Mesenchymal stem cell (in vitro differentiated cells and primary cell): Measurements from ENCODE around the gene DPP10.

ENCODE experiments used
- DNase-seq: peaks from one replicate; pipeline ENCODE4 v3.0.0-alpha.2; 2013
- H2AFZ ChIP-seq: one replicate; pipeline ENCODE4 v1.6.1; 2013; ENCODE audit warnings: low read depth, mild to moderate bottlenecking, control low read depth, inconsistent platforms, low read length, moderate library complexity
- H2AK5ac ChIP-seq: 2 replicates; pipeline ENCODE4 v1.6.1; 2013; ENCODE audit warnings: low read length, moderate library complexity, mild to moderate bottlenecking, inconsistent platforms; ENCODE audit not compliant: severe bottlenecking
- H2BK120ac ChIP-seq: one replicate; pipeline ENCODE4 v1.6.1; 2013; ENCODE audit warnings: low read depth, mild to moderate bottlenecking, inconsistent platforms, low read length, moderate library complexity
- H2BK12ac ChIP-seq, 2 experiments: one replicate each; pipeline ENCODE4 v1.6.1; 2013; ENCODE audit warnings: inconsistent platforms in 2 of 2, low read length in 2 of 2, mild to moderate bottlenecking in 2 of 2, moderate library complexity in 2 of 2, control low read depth in 1 of 2
- H2BK15ac ChIP-seq: one replicate; pipeline ENCODE4 v1.6.1; 2013; ENCODE audit warnings: mild to moderate bottlenecking, low read depth, inconsistent platforms; ENCODE audit not compliant: poor library complexity, severe bottlenecking
- H2BK5ac ChIP-seq: 2 replicates; pipeline ENCODE4 v1.6.1; 2013; ENCODE audit warnings: low read depth, mild to moderate bottlenecking, low read length, control low read depth, inconsistent platforms; ENCODE audit not compliant: poor library complexity, severe bottlenecking
- H3K14ac ChIP-seq, 2 experiments: one replicate each; pipeline ENCODE4 v1.6.1; 2013; ENCODE audit warnings: inconsistent platforms in 2 of 2, low read length in 2 of 2, control low read depth in 1 of 2, mild to moderate bottlenecking in 1 of 2, moderate library complexity in 1 of 2
- H3K18ac ChIP-seq, 2 experiments: one replicate each; pipeline ENCODE4 v1.6.1; 2013; ENCODE audit warnings: inconsistent platforms in 2 of 2, low read length in 2 of 2, control low read depth in 1 of 2, low read depth in 1 of 2, mild to moderate bottlenecking in 1 of 2
- H3K23ac ChIP-seq, 2 experiments: one replicate each; pipeline ENCODE4 v1.6.1; 2013; ENCODE audit warnings: inconsistent platforms in 2 of 2, low read length in 2 of 2, mild to moderate bottlenecking in 2 of 2, moderate library complexity in 2 of 2, control low read depth in 1 of 2
- H3K27ac ChIP-seq: 2 replicates; pipeline ENCODE4 v1.5.1; 2013; ENCODE audit warnings: mild to moderate bottlenecking, moderate library complexity, low read length, control low read depth, inconsistent platforms; ENCODE audit not compliant: poor library complexity, severe bottlenecking
- H3K27me3 ChIP-seq, 2 experiments: 2 replicates each; pipeline versions ENCODE4 v1.6.1 to v1.7.0; 2013; ENCODE audit warnings: low read length in 2 of 2, mild to moderate bottlenecking in 2 of 2, moderate library complexity in 2 of 2, control low read depth in 1 of 2, inconsistent platforms in 1 of 2; ENCODE audit not compliant: control insufficient read depth in 1 of 2, insufficient read depth in 1 of 2
- H3K36me3 ChIP-seq, 2 experiments: 2 replicates each; pipeline versions ENCODE4 v1.6.1 to v1.7.0; 2013; ENCODE audit warnings: low read length in 2 of 2, control low read depth in 1 of 2, inconsistent platforms in 1 of 2, low read depth in 1 of 2, mild to moderate bottlenecking in 1 of 2; ENCODE audit not compliant: insufficient read depth in 2 of 2, control insufficient read depth in 1 of 2
- H3K4ac ChIP-seq, 2 experiments: one replicate each; pipeline ENCODE4 v1.6.1; 2013; ENCODE audit warnings: inconsistent platforms in 2 of 2, low read length in 2 of 2, mild to moderate bottlenecking in 2 of 2, moderate library complexity in 2 of 2, control low read depth in 1 of 2, low read depth in 1 of 2
- H3K4me1 ChIP-seq: 2 replicates; pipeline ENCODE4 v1.6.1; 2013; ENCODE audit warnings: low read depth, low read length, control low read depth; ENCODE audit not compliant: control insufficient read depth, insufficient read depth
- H3K4me2 ChIP-seq: 2 replicates; pipeline ENCODE4 v1.6.1; 2013; ENCODE audit warnings: low read length, mild to moderate bottlenecking, inconsistent platforms; ENCODE audit not compliant: poor library complexity, severe bottlenecking
- H3K4me3 ChIP-seq, 2 experiments: 2 replicates each; pipeline versions ENCODE4 v1.5.1 to v1.7.0; 2013; ENCODE audit warnings: low read length in 2 of 2, mild to moderate bottlenecking in 2 of 2, control low read depth in 1 of 2, low read depth in 1 of 2; ENCODE audit not compliant: insufficient read depth in 1 of 2
- H3K79me1 ChIP-seq: replicated peaks from 2 replicates; pipeline ENCODE4 v1.6.1; 2013; ENCODE audit warnings: mild to moderate bottlenecking, control low read depth, low read length, inconsistent platforms; ENCODE audit not compliant: poor library complexity, severe bottlenecking
- H3K9ac ChIP-seq: 2 replicates; pipeline ENCODE4 v1.7.0; 2013; ENCODE audit warnings: mild to moderate bottlenecking, low read length, moderate library complexity
- H3K9me3 ChIP-seq: 2 replicates; pipeline ENCODE4 v1.7.0; 2013; ENCODE audit warnings: mild to moderate bottlenecking, low read length; ENCODE audit not compliant: control insufficient read depth
- H4K8ac ChIP-seq: one replicate; pipeline ENCODE4 v1.6.1; 2013; ENCODE audit warnings: inconsistent platforms, mild to moderate bottlenecking, low read length, moderate library complexity
- H4K91ac ChIP-seq: one replicate; pipeline ENCODE4 v1.6.1; 2013; ENCODE audit warnings: mild to moderate bottlenecking, low read length, inconsistent platforms
- WGBS: methylation state at CpG from one replicate; pipeline ENCODE4 v1.1.7; 2013; ENCODE audit warnings: mixed read lengths; 5-methylcytosine and 5-hydroxymethylcytosine counted together

DPP10 gene

GRCh38 chr2:115162494-115163293 lies 720.3 kb downstream of the DPP10 start:
- no peak overlapping the region for H2AK5ac ChIP-seq
- H3K18ac ChIP-seq, result no peak overlapping the region
- no peak overlapping the region for H3K27ac ChIP-seq
- no peaks in the 10 kb centered on the region for H3K9me3 ChIP-seq
- H3K4me3 ChIP-seq, result no peak overlapping the region
- peak; percentile 6 for DNase-seq
- no peak overlapping the region for H3K23ac ChIP-seq
- H3K4me1 ChIP-seq, result peaks cover 2% of the 10 kb centered on the region
- WGBS, result 1% methylated on average over 38 of the region's 49 CpGs
- H2BK12ac ChIP-seq, result no peak overlapping the region
- H3K4ac ChIP-seq, result no peak overlapping the region
- H3K27me3 ChIP-seq, result peaks cover 27 to 32% of the 10 kb centered on the region in 2 experiments
- no peak overlapping the region for H2AFZ ChIP-seq
- no peak overlapping the region for H3K9ac ChIP-seq
- H3K14ac ChIP-seq, result no peak overlapping the region
- no peaks in the 10 kb centered on the region for H3K79me1 ChIP-seq
- no peak overlapping the region for H4K91ac ChIP-seq
- no peak overlapping the region for H2BK15ac ChIP-seq
- no peak overlapping the region for H2BK120ac ChIP-seq
- H2BK5ac ChIP-seq, result no peak overlapping the region
- no peaks in the 10 kb centered on the region for H3K36me3 ChIP-seq
- no peak overlapping the region for H3K4me2 ChIP-seq
- no peak overlapping the region for H4K8ac ChIP-seq

- no peak overlapping the region for H3K4me3 ChIP-seq
- H3K18ac ChIP-seq, result no peak overlapping the region
- no peak overlapping the region for H3K14ac ChIP-seq
- WGBS, result 68% methylated on average over 5 of the region's 6 CpGs
- H3K23ac ChIP-seq, result no peak overlapping the region
- no peaks in the 10 kb centered on the region for H3K36me3 ChIP-seq
- H2AFZ ChIP-seq, result no peak overlapping the region
- H2AK5ac ChIP-seq, result no peak overlapping the region
- DNase-seq, result no peak
- H2BK5ac ChIP-seq, result no peak overlapping the region
- peaks cover 27 to 32% of the 10 kb centered on the region in 2 experiments for H3K27me3 ChIP-seq
- no peak overlapping the region for H2BK15ac ChIP-seq
- H3K4ac ChIP-seq, result no peak overlapping the region
- no peak overlapping the region for H3K4me2 ChIP-seq
- H4K8ac ChIP-seq, result no peak overlapping the region
- no peak overlapping the region for H3K9ac ChIP-seq
- H3K27ac ChIP-seq, result no peak overlapping the region
- H2BK12ac ChIP-seq, result no peak overlapping the region
- H3K4me1 ChIP-seq, result peaks cover 2% of the 10 kb centered on the region
- H3K79me1 ChIP-seq, result no peaks in the 10 kb centered on the region
- H2BK120ac ChIP-seq, result no peak overlapping the region
- H3K9me3 ChIP-seq, result no peaks in the 10 kb centered on the region
- H4K91ac ChIP-seq, result no peak overlapping the region
These were observed 721.1 kb downstream of the DPP10 start for GRCh38 chr2:115163572-115163971.

- Histone ChIP-seq H3K4ac (no peak overlapping the region), H2BK120ac (no peak overlapping the region), H2BK5ac (no peak overlapping the region), H4K8ac (no peak overlapping the region), H3K36me3 (no peaks in the 10 kb centered on the region), H3K18ac (no peak overlapping the region), H3K9ac (no peak overlapping the region), H2AK5ac (no peak overlapping the region), H3K79me1 (no peaks in the 10 kb centered on the region), H3K4me1 (peaks cover 2% of the 10 kb centered on the region), H4K91ac (no peak overlapping the region), H3K23ac (no peak overlapping the region), H3K4me3 (no peak overlapping the region), H3K14ac (no peak overlapping the region), H2BK15ac (no peak overlapping the region), H3K9me3 (no peaks in the 10 kb centered on the region), H2AFZ (no peak overlapping the region), H3K27me3 (peaks cover 23 to 27% of the 10 kb centered on the region in 2 experiments), H3K27ac (no peak overlapping the region), H2BK12ac (no peak overlapping the region), H3K4me2 (no peak overlapping the region)
- 0% methylated on average over 1 of the region's 6 CpGs for WGBS
- DNase-seq, result peak; percentile 38
These were observed 723.2 kb downstream of the DPP10 start for GRCh38 chr2:115165529-115166109.

GRCh38 chr2:115168457-115168856 lies 726.0 kb downstream of the DPP10 start:
- no peaks in the 10 kb centered on the region for H3K36me3 ChIP-seq
- no peak overlapping the region for H3K18ac ChIP-seq
- H3K4me1 ChIP-seq, result no peaks in the 10 kb centered on the region
- no peak overlapping the region for H2AFZ ChIP-seq
- H3K79me1 ChIP-seq, result no peaks in the 10 kb centered on the region
- no peak overlapping the region for H2BK12ac ChIP-seq
- H2BK5ac ChIP-seq, result no peak overlapping the region
- H2AK5ac ChIP-seq, result no peak overlapping the region
- H2BK15ac ChIP-seq, result no peak overlapping the region
- H3K4me3 ChIP-seq, result no peak overlapping the region
- no peak overlapping the region for H3K9ac ChIP-seq
- no peak overlapping the region for H4K91ac ChIP-seq
- no peak overlapping the region for H3K4ac ChIP-seq
- H3K14ac ChIP-seq, result no peak overlapping the region
- no peak for DNase-seq
- no peak overlapping the region for H3K4me2 ChIP-seq
- peaks cover 4 to 5% of the 10 kb centered on the region in 2 experiments for H3K27me3 ChIP-seq
- H3K27ac ChIP-seq, result no peak overlapping the region
- H3K9me3 ChIP-seq, result no peaks in the 10 kb centered on the region
- H3K23ac ChIP-seq, result no peak overlapping the region
- H4K8ac ChIP-seq, result no peak overlapping the region
- whole genome bisulfite sequencing, result 86% methylated on average over 2 of the region's 3 CpGs
- H2BK120ac ChIP-seq, result no peak overlapping the region
